HepG2 (cell line): ENCODE data around the gene ITPK1. TPM values are rescaled to one million over a fixed set of nuclear protein-coding genes. Genes with fewer than 3 reads are reported as not detected.

Source experiments
- ARNTL ChIP-seq: sonication (generic); formaldehyde crosslinking; IDR thresholded peaks from 2 replicates; pipeline ENCODE4 v1.4.0; 2020; ENCODE audit warnings: mild to moderate bottlenecking, missing genetic modification reagents
- FLYWCH1 ChIP-seq: sonication (generic); formaldehyde crosslinking; IDR thresholded peaks from 2 replicates; pipeline ENCODE4 v1.8.1; 2023; ENCODE audit warnings: mild to moderate bottlenecking, missing genetic modification reagents
- GATAD1 ChIP-seq: IDR thresholded peaks from 2 replicates; pipeline ENCODE4 v1.6.1; 2016; ENCODE audit warnings: missing genetic modification reagents, missing compliant biosample characterization
- GZF1 ChIP-seq: sonication (generic); formaldehyde crosslinking; IDR thresholded peaks from 2 replicates; pipeline ENCODE4 v1.5.1; 2020; ENCODE audit warnings: mild to moderate bottlenecking, missing genetic modification reagents
- HDAC1 ChIP-seq: sonication (generic); formaldehyde crosslinking; IDR thresholded peaks from 2 replicates; pipeline ENCODE4 v1.5.1; 2020; ENCODE audit warnings: mild to moderate bottlenecking, missing genetic modification reagents
- MTF2 ChIP-seq: sonication (generic); formaldehyde crosslinking; IDR thresholded peaks from 2 replicates; pipeline ENCODE4 v1.5.0; 2020; ENCODE audit warnings: missing genetic modification reagents, borderline replicate concordance
- PHF20 ChIP-seq: sonication (generic); formaldehyde crosslinking; IDR thresholded peaks from 2 replicates; pipeline ENCODE4 v1.5.0; 2020; ENCODE audit warnings: mild to moderate bottlenecking, missing genetic modification reagents
- RNF219 ChIP-seq: sonication (generic); formaldehyde crosslinking; IDR thresholded peaks from 2 replicates; pipeline ENCODE4 v1.5.0; 2020; ENCODE audit warnings: mild to moderate bottlenecking, missing genetic modification reagents
- UBTF ChIP-seq: sonication (generic); formaldehyde crosslinking; IDR thresholded peaks from 2 replicates; pipeline ENCODE4 v1.4.0; 2020; ENCODE audit warnings: mild to moderate bottlenecking, missing genetic modification reagents
- ZBTB33 ChIP-seq: sonication (generic); formaldehyde crosslinking; IDR thresholded peaks from 2 replicates; pipeline ENCODE4 v1.4.0; 2020; ENCODE audit warnings: missing genetic modification reagents
- ZBTB4 ChIP-seq: sonication (generic); formaldehyde crosslinking; IDR thresholded peaks from 2 replicates; pipeline ENCODE4 v1.4.0; 2020; ENCODE audit warnings: missing genetic modification reagents, mild to moderate bottlenecking, borderline replicate concordance
- ZFX ChIP-seq: sonication (generic); formaldehyde crosslinking; IDR thresholded peaks from 2 replicates; pipeline ENCODE4 v1.4.0; 2020; ENCODE audit warnings: mild to moderate bottlenecking, low read depth, missing genetic modification reagents, moderate library complexity
- ZNF205 ChIP-seq: IDR thresholded peaks from 2 replicates; pipeline ENCODE4 v1.6.1; 2018; ENCODE audit warnings: missing biosample characterization, missing genetic modification reagents
- ZNF343 ChIP-seq: sonication (generic); formaldehyde crosslinking; IDR thresholded peaks from 2 replicates; pipeline ENCODE4 v1.4.0; 2020; ENCODE audit warnings: mild to moderate bottlenecking, missing genetic modification reagents
- ZNF546 ChIP-seq: sonication (generic); formaldehyde crosslinking; conservative IDR thresholded peaks from 2 replicates; pipeline ENCODE4 v1.8.1; 2023; ENCODE audit warnings: mild to moderate bottlenecking, missing genetic modification reagents
- ZNF687 ChIP-seq: sonication (generic); formaldehyde crosslinking; IDR thresholded peaks from 2 replicates; pipeline ENCODE4 v1.5.1; 2020; ENCODE audit warnings: mild to moderate bottlenecking, missing genetic modification reagents, moderate library complexity
- polyA plus RNA-seq, 8 experiments: library from polyadenylated mRNA; depleted of rRNA in 3 of 8; stranded (reverse) in 7 of 8; unstranded in 1 of 8; fragments of >200 nt; fragmentation: Illumina TruSeq in 4 of 8; extraction: Trizol in 4 of 8; gene quantifications; 2 replicates each; pipeline versions ENCODE4 v1.2.1 to v1.2.3, GENCODE V29; 2011 to 2016; ENCODE audit warnings: low read depth in 4 of 8, missing spikeins in 1 of 8, mixed read lengths in 1 of 8; ENCODE audit not compliant: insufficient read depth in 1 of 8
- total RNA-seq, 5 experiments: library from RNA; depleted of rRNA; stranded (reverse); fragments of >200 nt; fragmentation: Illumina TruSeq; extraction: Trizol; gene quantifications; 2 replicates each; pipeline ENCODE4 v1.2.3, GENCODE V29; 2016; ENCODE audit warnings: low read depth in 1 of 5

Gene ITPK1
- total and polyA plus RNA-seq, 2 of the 13 experiments (the other 11 are each of a cell fraction or from before 2014, with no cell fraction given), result 20.5 to 47.5 TPM

- peak; percentile 59; the same call in 1 of the 2 replicates for TF ChIP-seq ZBTB4 (CRISPR knock-in tag)
- peak; percentile 83 for TF ChIP-seq ZBTB33 (CRISPR knock-in tag)
- peak; percentile 35; the same call in 1 of the 2 replicates for TF ChIP-seq PHF20 (CRISPR knock-in tag)
- no peak for TF ChIP-seq FLYWCH1 (CRISPR knock-in tag)
- peak; percentile 82 for TF ChIP-seq ZNF687 (CRISPR knock-in tag)
- TF ChIP-seq RNF219 (CRISPR knock-in tag), result no peak
- no peak for TF ChIP-seq GATAD1
- TF ChIP-seq ZFX (CRISPR knock-in tag), result peak; percentile 54; the same call in 1 of the 2 replicates
- TF ChIP-seq UBTF (CRISPR knock-in tag), result peak; percentile 43; the same call in 1 of the 2 replicates
- TF ChIP-seq ZNF343, result no peak
- peak; percentile 98 for TF ChIP-seq ZNF205 (CRISPR knock-in tag)
- TF ChIP-seq ARNTL (CRISPR knock-in tag), result peak; percentile 74; the same call in 1 of the 2 replicates
- peak; percentile 36; the same call in 1 of the 2 replicates for TF ChIP-seq HDAC1 (CRISPR knock-in tag)
- no peak for TF ChIP-seq GZF1 (CRISPR knock-in tag)
- TF ChIP-seq ZNF546, result no peak
- TF ChIP-seq MTF2 (CRISPR knock-in tag), result no peak
These were observed 112.8 kb downstream of the ITPK1 start (continued) for GRCh38 chr14:93002851-93003298.
